ENCODE results near the gene RXFP1.

Gene RXFP1

DNA sequence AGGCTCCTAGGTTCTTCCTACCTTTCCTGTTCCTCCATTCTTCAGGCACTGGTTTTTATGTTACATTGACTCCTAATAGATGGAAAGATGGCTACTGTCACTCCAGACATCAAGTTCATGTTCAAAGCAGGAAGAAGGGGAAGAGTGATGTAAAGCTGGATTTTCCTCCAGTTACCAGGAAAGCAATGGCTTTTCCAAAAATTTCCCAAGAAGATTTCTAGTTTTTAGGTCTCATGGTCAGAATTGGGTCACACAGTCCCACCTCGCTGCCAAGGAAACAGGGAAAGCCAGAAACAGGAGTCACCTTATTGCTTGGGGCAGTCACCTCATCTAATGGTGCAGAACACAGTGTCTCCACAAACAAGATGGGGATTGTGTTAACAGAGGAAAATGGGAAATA lies 21.5 kb downstream of the RXFP1 start:
- no peak for DNase-seq

DNA sequence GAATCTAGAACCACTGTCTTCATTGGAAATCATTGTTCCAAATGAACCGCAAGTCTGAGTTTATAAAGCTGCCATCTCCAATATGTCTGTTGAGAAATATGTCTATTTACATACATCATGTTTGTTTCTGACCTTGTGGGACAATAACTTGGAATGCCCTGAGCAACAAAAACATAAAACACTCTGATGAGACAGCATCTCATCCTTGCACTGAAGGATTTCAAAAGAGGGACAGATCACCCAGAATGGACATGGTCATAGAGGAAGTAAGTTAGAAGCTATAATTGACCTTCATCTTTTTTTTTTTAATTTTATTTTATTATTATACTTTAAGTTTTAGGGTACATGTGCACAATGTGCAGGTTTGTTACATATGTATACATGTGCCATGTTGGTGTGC lies 22.5 kb downstream of the RXFP1 start:
- DNase-seq: no peak

GRCh38 chr4:158553364-158553763 lies 31.7 kb downstream of the RXFP1 start:
- DNase-seq: no peak

DNA sequence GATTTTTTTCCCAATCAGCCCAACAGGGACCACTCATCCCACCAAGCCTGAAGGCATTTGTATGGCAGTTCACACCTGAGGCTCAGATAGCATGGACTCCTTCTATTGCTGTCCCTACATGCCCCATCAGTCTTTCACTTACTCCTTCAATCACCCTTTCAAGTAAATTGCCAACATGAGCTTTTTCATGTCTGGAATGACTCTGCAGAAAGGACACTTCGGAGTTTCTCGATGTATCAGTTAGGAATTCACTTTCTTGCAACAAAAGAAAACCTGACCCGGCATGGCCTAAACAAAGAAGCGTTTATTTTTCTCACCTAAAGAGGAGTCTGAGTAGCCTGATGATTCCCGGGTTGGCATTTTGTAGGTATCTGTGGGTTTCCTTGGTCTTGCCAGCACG lies 38.6 kb downstream of the RXFP1 start:
- DNase-seq: no peak

DNA sequence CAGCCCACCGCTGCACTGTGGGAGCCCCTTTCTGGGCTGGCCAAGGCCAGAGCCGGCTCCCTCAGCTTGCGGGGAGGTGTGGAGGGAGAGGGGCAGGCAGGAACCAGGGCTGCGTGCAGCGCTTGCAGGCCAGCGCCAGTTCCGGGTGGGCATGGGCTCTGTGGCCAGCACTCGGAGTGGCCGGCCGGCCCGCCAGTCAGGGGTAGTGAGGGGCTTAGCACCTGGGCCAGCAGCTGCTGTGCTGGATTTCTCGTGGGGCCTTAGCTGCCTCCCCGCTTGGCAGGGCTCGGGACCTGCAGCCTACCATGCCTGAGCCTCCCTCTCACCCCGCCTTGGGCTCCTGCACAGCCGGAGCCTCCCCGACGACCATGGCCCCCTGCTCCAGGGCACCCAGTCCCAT lies 45.2 kb downstream of the RXFP1 start:
- no peak for DNase-seq

DNA sequence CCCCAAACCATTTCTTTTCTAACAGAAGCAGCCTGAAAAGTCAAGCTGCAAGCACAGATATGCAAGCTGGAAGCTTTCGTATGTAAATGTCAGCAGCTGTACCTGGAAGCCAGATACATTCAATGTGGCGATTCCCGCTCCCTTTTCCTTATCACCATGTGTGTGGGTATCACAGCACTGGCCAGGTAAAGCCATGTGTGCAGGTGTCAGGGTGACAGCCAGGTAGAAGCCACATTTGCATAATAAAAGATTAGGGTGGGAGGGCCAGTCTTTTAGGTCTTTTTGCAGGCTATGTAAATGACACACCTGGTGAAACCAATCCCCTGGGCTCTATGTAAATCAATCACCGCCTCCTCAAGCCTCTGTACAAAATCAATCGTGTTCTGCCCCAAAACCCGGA lies 50.1 kb downstream of the RXFP1 start:
- DNase-seq: no peak

DNA sequence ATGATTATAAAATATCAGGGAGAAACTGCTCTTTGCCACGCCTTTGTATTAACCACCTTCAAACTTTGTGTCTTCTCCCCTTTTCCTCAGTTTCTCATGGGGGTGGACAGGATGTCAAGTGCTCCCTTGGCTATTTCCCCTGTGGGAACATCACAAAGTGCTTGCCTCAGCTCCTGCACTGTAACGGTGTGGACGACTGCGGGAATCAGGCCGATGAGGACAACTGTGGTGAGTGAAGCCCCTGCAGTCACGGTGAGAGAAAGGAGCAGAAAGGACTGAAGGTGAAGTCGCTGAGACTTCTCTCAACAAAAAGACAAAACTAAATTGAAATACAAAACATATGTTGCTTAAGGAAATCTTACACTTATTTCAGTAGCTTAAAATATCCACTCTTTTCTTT lies 50.9 kb downstream of the RXFP1 start:
- no peak for DNase-seq

GRCh38 chr4:158578476-158578875 lies 56.8 kb downstream of the RXFP1 start:
- DNase-seq: no peak

DNA sequence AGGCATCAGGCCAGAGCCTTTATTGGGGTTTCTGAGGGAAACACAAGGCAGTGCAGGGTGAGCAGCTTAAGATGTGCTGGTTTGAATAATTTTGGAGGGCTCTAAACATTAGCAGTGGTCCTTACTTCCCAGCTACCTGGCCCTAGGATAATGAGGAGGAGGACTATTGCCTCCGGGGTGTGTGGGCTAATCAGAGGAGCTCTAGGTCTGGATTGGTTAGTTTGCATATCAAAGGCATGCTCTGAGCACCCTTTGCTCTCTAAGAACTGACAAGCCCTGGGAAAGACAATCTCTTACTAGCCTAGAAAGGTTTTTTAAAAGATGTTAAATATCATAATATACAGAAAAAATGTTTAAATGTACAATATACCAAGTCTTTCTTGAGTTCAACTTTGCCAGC lies 58.4 kb downstream of the RXFP1 start:
- DNase-seq: no peak

GRCh38 chr4:158581161-158581560 lies 59.5 kb downstream of the RXFP1 start:
- DNase-seq: no peak

DNA sequence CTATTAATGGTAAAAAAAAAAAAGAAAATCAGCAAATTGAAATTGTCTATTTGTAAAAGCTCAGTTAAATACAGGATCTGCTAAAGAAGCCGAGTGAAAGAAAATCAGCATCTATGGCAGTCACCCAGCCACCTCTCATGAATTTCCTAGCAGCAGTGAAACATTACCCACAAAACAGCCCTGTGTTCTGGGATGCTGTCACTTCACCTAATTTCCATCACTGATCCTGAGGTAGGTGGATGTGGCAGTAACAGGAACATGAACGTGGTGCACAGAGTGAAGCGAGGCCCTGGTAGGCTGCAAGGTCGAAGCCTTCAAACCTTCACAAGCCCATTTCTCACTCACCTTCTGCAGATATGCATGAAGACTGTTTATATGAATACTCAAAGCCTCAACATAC lies 65.2 kb downstream of the RXFP1 start:
- DNase-seq: no peak

GRCh38 chr4:158588285-158588684 lies 66.6 kb downstream of the RXFP1 start:
- DNase-seq: no peak

DNA sequence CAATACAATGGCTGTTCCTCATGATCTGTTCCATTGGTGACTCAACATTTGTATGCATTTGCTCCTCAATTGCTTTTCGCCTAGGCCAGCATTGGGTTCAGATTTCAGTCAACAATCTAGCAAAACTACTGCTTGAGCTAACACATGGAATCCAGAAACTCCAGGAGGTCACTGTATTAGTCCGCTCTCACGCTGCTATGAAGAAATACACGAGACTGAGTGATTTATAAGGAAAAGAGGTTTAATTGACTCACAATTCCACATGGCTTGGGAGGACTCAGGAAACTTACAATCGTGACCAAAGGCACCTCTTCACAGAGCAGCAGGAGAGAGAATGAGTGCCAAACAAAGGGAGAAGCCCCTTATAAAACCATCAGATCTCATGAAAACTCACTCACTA lies 67.1 kb downstream of the RXFP1 start:
- DNase-seq: no peak

GRCh38 chr4:158590306-158590705 lies 68.6 kb downstream of the RXFP1 start:
- DNase-seq: no peak

GRCh38 chr4:158590824-158591223 lies 69.1 kb downstream of the RXFP1 start:
- DNase-seq: no peak

DNA sequence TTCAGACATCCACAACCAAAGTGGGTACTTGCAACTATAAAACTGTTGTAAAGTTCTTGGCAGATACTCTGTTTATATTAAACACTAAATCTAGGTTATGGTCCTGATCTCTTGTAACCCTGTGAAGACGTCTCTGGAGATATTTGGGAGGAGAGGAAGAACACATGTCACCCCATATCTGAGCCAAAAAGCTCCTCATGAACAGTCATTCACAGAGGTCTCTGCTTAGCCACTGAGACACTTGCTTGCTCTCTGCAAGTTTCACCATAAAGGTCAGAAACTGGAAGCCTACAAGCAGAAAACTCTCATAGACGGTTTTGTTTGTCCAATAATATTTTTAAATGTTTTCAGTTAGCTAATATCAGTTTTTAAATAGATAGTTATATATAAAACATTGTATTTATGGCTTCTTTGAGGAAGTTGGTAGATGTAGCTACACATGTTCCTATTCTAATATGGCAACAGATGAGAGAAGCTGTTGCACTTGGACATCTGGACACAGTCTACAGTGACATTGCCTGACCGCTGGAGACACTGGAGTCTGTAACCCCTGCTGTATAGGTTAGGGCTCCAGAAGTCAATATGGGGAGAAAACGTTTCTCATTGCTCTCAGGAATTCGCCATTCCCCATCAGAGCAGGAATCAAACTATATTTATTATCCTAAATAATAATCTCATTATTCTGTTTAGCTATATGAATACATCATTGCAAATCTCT lies 76.4 kb downstream of the RXFP1 start:
- DNase-seq: no peak

DNA sequence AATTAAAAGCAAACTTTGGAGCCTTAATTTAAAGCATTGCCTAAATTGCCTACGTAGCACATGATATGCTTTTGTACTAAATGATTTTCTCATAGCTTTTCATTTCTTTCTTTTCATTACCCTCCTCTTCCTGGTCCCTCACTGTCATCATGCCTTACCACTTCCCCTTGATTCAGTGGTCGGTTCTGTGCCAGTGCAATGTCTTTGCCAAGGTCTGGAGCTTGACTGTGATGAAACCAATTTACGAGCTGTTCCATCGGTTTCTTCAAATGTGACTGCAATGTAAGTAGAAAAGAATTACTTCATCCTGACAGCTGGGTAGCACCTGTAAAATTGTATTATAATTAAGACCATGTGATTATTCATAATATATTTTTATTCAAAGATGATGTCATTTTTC lies 77.5 kb downstream of the RXFP1 start:
- no peak for DNase-seq

DNA sequence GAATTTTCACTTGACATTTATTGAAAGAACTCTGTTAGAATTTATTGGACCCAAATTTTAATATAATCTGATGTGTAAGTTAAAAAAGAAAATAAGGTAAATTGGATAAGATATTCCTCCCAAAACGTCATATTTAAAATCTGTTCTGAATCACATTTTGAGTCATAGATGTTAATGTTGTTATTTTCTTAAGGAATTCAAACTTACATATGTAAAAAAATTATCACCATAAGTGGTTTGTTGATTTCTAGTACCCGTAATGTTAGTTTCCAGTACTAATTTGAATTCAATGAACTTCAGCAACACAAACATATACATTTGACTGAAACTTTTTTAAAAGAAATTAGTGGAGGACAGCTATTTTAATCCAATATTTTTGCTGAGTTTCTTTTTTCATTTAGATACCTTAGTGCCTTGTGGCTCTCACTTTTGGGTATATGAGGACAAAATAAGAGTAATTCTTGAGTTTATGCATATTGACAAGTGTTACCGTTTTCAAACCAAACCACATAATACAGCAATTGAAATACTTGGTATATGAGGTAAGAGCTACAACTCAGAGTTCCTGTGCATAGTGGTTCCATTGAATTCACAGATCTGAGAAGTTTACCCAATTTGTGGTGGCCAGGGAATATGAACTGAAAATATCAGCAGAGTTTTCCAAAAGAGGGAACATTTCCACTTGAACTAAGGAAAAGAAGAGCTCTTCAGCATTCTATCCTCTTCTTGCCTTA lies 78.2 kb downstream of the RXFP1 start:
- DNase-seq: no peak

DNA sequence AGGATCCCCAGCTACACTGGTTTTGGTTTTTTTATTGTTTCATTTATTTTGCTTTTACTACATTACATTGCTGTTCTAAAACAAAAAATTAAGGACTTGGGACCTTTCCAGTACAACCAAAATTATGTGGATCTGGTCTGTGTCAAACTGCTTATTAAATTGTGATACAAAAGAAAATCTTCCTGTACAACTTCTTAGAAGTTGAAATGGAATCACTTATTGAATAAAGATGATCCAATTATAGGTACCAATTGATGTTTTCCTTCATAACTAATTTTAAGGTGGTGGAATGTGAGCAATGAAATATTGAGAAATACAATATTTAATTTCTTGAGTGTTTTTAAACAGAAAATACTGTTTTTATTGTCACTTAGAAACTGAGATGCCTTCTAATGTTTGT lies 82.7 kb downstream of the RXFP1 start:
- DNase-seq: no peak

GRCh38 chr4:158605393-158605792 lies 83.7 kb downstream of the RXFP1 start:
- DNase-seq: no peak

- DNase-seq: no peak
Observed at GRCh38 chr4:158606969-158607368, 85.3 kb downstream of the RXFP1 start.

DNA sequence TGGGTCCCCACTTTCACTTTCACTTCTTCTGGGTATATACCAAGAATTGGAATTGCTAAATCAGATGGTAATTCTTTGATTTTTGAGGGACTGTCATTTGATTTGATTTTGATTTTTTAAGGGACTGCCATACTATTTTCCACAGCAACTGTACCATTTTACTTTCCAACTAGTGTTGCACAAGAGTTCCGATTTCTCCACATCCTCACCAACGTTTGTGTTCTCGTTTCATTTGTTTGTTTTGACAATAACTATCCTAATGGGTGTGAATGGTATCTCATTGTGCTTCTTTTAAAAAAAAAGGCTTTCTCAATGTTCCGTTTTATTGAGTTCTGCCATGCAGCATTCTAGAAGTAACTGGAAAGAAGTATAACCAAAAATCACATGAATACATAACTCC lies 87.4 kb downstream of the RXFP1 start:
- no peak for DNase-seq

DNA sequence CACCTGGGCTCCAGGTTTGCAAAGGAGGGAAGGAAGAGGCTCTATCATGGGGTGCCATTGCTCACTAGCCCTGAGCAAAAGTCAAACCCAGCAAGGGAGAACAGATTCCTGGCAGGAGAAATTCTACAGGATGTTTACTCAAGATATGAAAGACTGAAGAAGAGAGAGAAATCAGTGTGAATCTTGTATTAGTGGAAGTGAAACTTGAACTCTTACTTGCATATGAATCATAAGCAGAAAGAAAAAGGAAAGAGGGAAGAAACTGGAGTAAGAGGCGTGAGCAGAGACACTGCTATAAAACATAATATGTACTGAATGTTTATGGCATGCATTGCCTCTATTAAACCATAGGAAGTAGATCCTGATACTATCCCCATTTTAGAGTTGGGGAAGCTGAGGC lies 89.1 kb downstream of the RXFP1 start:
- no peak for DNase-seq

- no peak for DNase-seq
Observed at GRCh38 chr4:158613046-158613445, 91.4 kb downstream of the RXFP1 start.

- no peak for DNase-seq
Observed at GRCh38 chr4:158617956-158618355, 96.3 kb downstream of the RXFP1 start.

Data from activated CD4-positive, CD25-positive, alpha-beta regulatory T cell (primary cell).